ENCODE results near the gene ARNT2.
A peak's percentile ranks its signal among the peaks of the same experiment; 100 is the strongest.

ARNT2 gene

GRCh38 chr15:80563372-80563997, 159.3 kb downstream of the ARNT2 start:
- Mint-ChIP-seq H3K9me3 (no peaks in the 10 kb centered on the region), H3K4me1 (no peaks in the 10 kb centered on the region), H3K27me3 (peaks cover 35% of the 10 kb centered on the region), H3K27ac (no peak overlapping the region), H3K4me3 (no peak overlapping the region), H3K36me3 (no peaks in the 10 kb centered on the region)
- no peak for ATAC-seq

- peaks cover 40% of the 10 kb centered on the region for H3K27me3 Mint-ChIP-seq
- H3K36me3 Mint-ChIP-seq: no peaks in the 10 kb centered on the region
- H3K4me1 Mint-ChIP-seq: no peaks in the 10 kb centered on the region
- ATAC-seq: no peak
- H3K27ac Mint-ChIP-seq: no peak overlapping the region
- no peaks in the 10 kb centered on the region for H3K9me3 Mint-ChIP-seq
- H3K4me3 Mint-ChIP-seq: no peak overlapping the region
These were observed 159.9 kb downstream of the ARNT2 start for GRCh38 chr15:80564056-80564455.

GRCh38 chr15:80565398-80565797, 161.2 kb downstream of the ARNT2 start:
- Mint-ChIP-seq H3K9me3 (no peaks in the 10 kb centered on the region), H3K27ac (no peak overlapping the region), H3K36me3 (no peaks in the 10 kb centered on the region), H3K4me1 (no peaks in the 10 kb centered on the region), H3K27me3 (peaks cover 43% of the 10 kb centered on the region), H3K4me3 (no peak overlapping the region)
- no peak for ATAC-seq

GRCh38 chr15:80565988-80566387, 161.8 kb downstream of the ARNT2 start:
- H3K9me3 Mint-ChIP-seq: no peaks in the 10 kb centered on the region
- no peaks in the 10 kb centered on the region for H3K4me1 Mint-ChIP-seq
- no peak for ATAC-seq
- H3K27me3 Mint-ChIP-seq: peaks cover 43% of the 10 kb centered on the region
- no peaks in the 10 kb centered on the region for H3K36me3 Mint-ChIP-seq
- H3K27ac Mint-ChIP-seq: no peak overlapping the region
- no peak overlapping the region for H3K4me3 Mint-ChIP-seq

GRCh38 chr15:80567721-80568157, 163.6 kb downstream of the ARNT2 start:
- H3K36me3 Mint-ChIP-seq: no peaks in the 10 kb centered on the region
- H3K27me3 Mint-ChIP-seq: peaks cover 43% of the 10 kb centered on the region
- H3K9me3 Mint-ChIP-seq: no peaks in the 10 kb centered on the region
- H3K27ac Mint-ChIP-seq: no peak overlapping the region
- no peaks in the 10 kb centered on the region for H3K4me1 Mint-ChIP-seq
- no peak overlapping the region for H3K4me3 Mint-ChIP-seq
- peak; percentile 39 for ATAC-seq

- no peak overlapping the region for H3K27ac Mint-ChIP-seq
- H3K27me3 Mint-ChIP-seq: peaks cover 37% of the 10 kb centered on the region
- no peak for ATAC-seq
- H3K4me1 Mint-ChIP-seq: no peaks in the 10 kb centered on the region
- H3K4me3 Mint-ChIP-seq: no peak overlapping the region
- no peaks in the 10 kb centered on the region for H3K9me3 Mint-ChIP-seq
- H3K36me3 Mint-ChIP-seq: no peaks in the 10 kb centered on the region
These were observed 164.1 kb downstream of the ARNT2 start for GRCh38 chr15:80568298-80568697.

GRCh38 chr15:80568876-80569605, 164.9 kb downstream of the ARNT2 start:
- no peaks in the 10 kb centered on the region for H3K4me1 Mint-ChIP-seq
- no peak for ATAC-seq
- no peak overlapping the region for H3K4me3 Mint-ChIP-seq
- no peaks in the 10 kb centered on the region for H3K9me3 Mint-ChIP-seq
- no peaks in the 10 kb centered on the region for H3K36me3 Mint-ChIP-seq
- no peak overlapping the region for H3K27ac Mint-ChIP-seq
- peaks cover 30% of the 10 kb centered on the region for H3K27me3 Mint-ChIP-seq

GRCh38 chr15:80569656-80570055, 165.5 kb downstream of the ARNT2 start:
- no peak overlapping the region for H3K4me3 Mint-ChIP-seq
- H3K27me3 Mint-ChIP-seq: peaks cover 27% of the 10 kb centered on the region
- no peak for ATAC-seq
- no peaks in the 10 kb centered on the region for H3K9me3 Mint-ChIP-seq
- H3K27ac Mint-ChIP-seq: no peak overlapping the region
- H3K36me3 Mint-ChIP-seq: no peaks in the 10 kb centered on the region
- H3K4me1 Mint-ChIP-seq: no peaks in the 10 kb centered on the region

GRCh38 chr15:80570553-80570952, 166.4 kb downstream of the ARNT2 start:
- no peak for ATAC-seq
- H3K27ac Mint-ChIP-seq: no peak overlapping the region
- H3K4me3 Mint-ChIP-seq: no peak overlapping the region
- H3K9me3 Mint-ChIP-seq: no peaks in the 10 kb centered on the region
- H3K36me3 Mint-ChIP-seq: no peaks in the 10 kb centered on the region
- H3K27me3 Mint-ChIP-seq: peaks cover 27% of the 10 kb centered on the region
- H3K4me1 Mint-ChIP-seq: no peaks in the 10 kb centered on the region

- Mint-ChIP-seq H3K27me3 (peaks cover 15% of the 10 kb centered on the region), H3K36me3 (no peaks in the 10 kb centered on the region), H3K4me3 (no peak overlapping the region), H3K9me3 (no peaks in the 10 kb centered on the region), H3K27ac (no peak overlapping the region), H3K4me1 (no peaks in the 10 kb centered on the region)
- no peak for ATAC-seq
These were observed 168.2 kb downstream of the ARNT2 start for GRCh38 chr15:80572337-80572736.

- H3K4me1 Mint-ChIP-seq: no peaks in the 10 kb centered on the region
- no peaks in the 10 kb centered on the region for H3K9me3 Mint-ChIP-seq
- H3K36me3 Mint-ChIP-seq: no peaks in the 10 kb centered on the region
- peaks cover 20% of the 10 kb centered on the region for H3K27me3 Mint-ChIP-seq
- no peak overlapping the region for H3K4me3 Mint-ChIP-seq
- ATAC-seq: no peak
- no peak overlapping the region for H3K27ac Mint-ChIP-seq
These were observed 169.4 kb downstream of the ARNT2 start for GRCh38 chr15:80573606-80574005.

- no peak overlapping the region for H3K27ac Mint-ChIP-seq
- no peak for ATAC-seq
- H3K4me3 Mint-ChIP-seq: no peak overlapping the region
- no peaks in the 10 kb centered on the region for H3K36me3 Mint-ChIP-seq
- H3K9me3 Mint-ChIP-seq: no peaks in the 10 kb centered on the region
- peaks cover 14% of the 10 kb centered on the region for H3K27me3 Mint-ChIP-seq
- no peaks in the 10 kb centered on the region for H3K4me1 Mint-ChIP-seq
These were observed 170.4 kb downstream of the ARNT2 start for GRCh38 chr15:80574590-80574989.

GRCh38 chr15:80576519-80577090, 172.4 kb downstream of the ARNT2 start:
- H3K4me3 Mint-ChIP-seq: no peak overlapping the region
- ATAC-seq: no peak

GRCh38 chr15:80577552-80578205, 173.5 kb downstream of the ARNT2 start:
- no peak for ATAC-seq
- H3K27ac Mint-ChIP-seq: no peak overlapping the region
- no peaks in the 10 kb centered on the region for H3K36me3 Mint-ChIP-seq
- no peak overlapping the region for H3K4me3 Mint-ChIP-seq
- H3K9me3 Mint-ChIP-seq: no peaks in the 10 kb centered on the region
- H3K4me1 Mint-ChIP-seq: peaks cover 6% of the 10 kb centered on the region
- peaks cover 14% of the 10 kb centered on the region for H3K27me3 Mint-ChIP-seq

More at GRCh38 chr15:80576519-80577090, 172.4 kb downstream of the ARNT2 start:
- Mint-ChIP-seq H3K27ac (no peak overlapping the region), H3K36me3 (no peaks in the 10 kb centered on the region), H3K27me3 (peaks cover 14% of the 10 kb centered on the region), H3K4me1 (peaks cover 6% of the 10 kb centered on the region), H3K9me3 (no peaks in the 10 kb centered on the region)

GRCh38 chr15:80578206-80578595, 174.0 kb downstream of the ARNT2 start:
- ATAC-seq: no peak
- H3K4me3 Mint-ChIP-seq: no peak overlapping the region
- H3K27me3 Mint-ChIP-seq: peaks cover 14% of the 10 kb centered on the region
- H3K27ac Mint-ChIP-seq: no peak overlapping the region
- H3K4me1 Mint-ChIP-seq: peaks cover 6% of the 10 kb centered on the region
- H3K36me3 Mint-ChIP-seq: no peaks in the 10 kb centered on the region
- no peaks in the 10 kb centered on the region for H3K9me3 Mint-ChIP-seq
